Loucy (cell line): Measurements from ENCODE around the gene ZNF263.

Experiments
- EZH2phosphoT487 ChIP-seq: fragments of 200-600 bp; IDR thresholded peaks from 2 replicates; pipeline ENCODE4 v1.6.1; 2018; ENCODE audit warnings: antibody characterized with exemption, mild to moderate bottlenecking, moderate library complexity, borderline replicate concordance
- TF ChIP-seq, protein P1 (sequence below): fragments of 200-600 bp; sonication (generic); conservative IDR thresholded peaks from 2 replicates; pipeline ENCODE4 v1.5.1; 2014; ENCODE audit warnings: mild to moderate bottlenecking, antibody characterized with exemption, low read length

DNA sequence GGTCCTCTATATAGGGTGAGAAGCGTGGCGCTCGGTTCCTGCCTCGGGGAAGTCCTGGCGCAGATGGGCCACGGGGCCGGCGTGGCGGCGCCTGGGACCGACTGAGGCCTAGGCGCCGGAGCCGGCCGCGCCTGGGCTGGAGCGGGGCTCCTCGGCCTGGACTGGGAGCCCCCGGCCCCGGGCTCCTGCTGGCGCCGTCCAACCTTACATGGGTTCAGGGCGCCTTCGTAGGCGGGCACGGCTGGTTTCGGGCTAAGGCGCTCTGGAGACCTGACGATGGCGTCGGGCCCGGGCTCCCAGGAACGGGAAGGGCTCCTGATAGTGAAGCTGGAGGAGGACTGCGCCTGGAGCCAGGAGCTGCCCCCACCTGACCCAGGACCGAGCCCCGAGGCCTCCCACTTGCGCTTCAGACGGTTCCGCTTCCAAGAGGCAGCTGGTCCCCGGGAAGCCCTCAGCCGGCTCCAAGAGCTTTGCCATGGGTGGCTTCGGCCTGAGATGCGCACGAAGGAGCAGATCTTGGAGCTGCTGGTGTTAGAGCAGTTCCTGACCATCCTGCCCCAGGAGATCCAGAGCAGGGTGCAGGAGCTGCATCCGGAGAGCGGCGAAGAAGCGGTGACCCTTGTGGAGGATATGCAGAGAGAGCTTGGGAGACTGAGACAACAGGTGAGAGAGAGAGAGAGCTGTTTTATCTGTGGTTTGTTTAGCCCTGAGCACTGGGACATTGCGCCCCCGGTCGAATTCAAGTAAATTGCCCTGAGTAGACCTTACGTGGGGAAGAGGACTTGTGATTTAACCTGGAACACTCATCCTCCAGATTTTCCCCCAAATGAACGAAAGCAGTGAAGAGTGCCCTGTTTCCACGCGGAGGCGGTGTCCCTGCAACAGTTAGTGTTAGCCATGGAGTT, 504 bp downstream of the ZNF263 start:
- TF ChIP-seq, protein P1, sequence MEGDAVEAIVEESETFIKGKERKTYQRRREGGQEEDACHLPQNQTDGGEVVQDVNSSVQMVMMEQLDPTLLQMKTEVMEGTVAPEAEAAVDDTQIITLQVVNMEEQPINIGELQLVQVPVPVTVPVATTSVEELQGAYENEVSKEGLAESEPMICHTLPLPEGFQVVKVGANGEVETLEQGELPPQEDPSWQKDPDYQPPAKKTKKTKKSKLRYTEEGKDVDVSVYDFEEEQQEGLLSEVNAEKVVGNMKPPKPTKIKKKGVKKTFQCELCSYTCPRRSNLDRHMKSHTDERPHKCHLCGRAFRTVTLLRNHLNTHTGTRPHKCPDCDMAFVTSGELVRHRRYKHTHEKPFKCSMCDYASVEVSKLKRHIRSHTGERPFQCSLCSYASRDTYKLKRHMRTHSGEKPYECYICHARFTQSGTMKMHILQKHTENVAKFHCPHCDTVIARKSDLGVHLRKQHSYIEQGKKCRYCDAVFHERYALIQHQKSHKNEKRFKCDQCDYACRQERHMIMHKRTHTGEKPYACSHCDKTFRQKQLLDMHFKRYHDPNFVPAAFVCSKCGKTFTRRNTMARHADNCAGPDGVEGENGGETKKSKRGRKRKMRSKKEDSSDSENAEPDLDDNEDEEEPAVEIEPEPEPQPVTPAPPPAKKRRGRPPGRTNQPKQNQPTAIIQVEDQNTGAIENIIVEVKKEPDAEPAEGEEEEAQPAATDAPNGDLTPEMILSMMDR: no peak
- no peak for TF ChIP-seq EZH2phosphoT487
